ENCODE results near the gene PYGM. TPM values are rescaled to one million over a fixed set of nuclear protein-coding genes. Genes with fewer than 3 reads are reported as not detected.

The PYGM gene
- total and polyA plus RNA-seq, 2 of the 8 experiments (the other 6 are each of a cell fraction or from before 2014, with no cell fraction given), result 9.6 to 10.0 TPM

DNA sequence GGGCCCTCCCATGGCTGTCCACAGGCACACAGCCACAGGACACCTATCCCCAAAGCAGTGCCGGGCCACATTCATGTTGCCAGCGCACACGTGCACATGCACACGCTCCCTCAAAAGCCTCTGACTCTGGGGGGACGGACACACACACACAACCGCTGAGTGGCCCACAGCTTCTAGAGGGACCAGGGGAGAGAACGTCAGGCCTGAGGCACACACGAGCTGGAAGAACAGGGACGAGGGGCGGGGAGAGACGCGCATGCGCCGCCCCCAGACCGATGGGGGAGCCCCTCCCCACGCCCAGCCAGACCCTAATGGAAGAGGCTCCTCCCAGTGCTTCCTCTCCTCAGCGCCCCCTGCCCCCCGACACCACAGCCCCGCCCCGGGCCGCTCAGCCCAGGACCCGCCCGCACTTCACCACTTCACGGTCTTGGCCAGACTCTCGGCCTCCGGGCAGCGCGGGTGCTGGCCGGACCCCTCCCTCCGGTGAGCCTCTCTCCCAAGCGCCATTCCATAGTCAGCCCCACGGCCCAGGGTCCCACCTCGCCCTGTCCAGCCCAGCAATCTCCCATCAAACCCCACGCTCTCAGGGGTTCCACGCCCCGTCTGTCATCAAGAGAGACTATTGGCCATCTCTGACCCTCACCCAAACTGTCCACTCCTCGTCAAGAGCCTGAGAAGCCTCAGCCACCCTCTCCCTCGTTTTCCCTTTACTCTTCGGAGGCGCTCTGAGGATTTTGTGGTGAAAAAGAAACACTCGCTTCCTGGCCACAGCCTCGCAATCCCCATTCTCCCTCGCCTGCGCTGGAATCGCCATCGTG lies 48.4 kb downstream of the PYGM start:
- Histone ChIP-seq H3K23me2 (ENCODE audit: low read depth, low read length) (peaks cover 12% of the 10 kb centered on the region; the same call in 1 of the 2 replicates), H3K27me3 (replicated peaks in 1 of 4; ENCODE audit: control insufficient read depth in 3 of 4, extremely low read depth in 1 of 4, insufficient read depth in 3 of 4, low read length in 3 of 4) (peaks cover 12 to 49% (median 33%) of the 10 kb centered on the region in 4 experiments), H2AK5ac (ENCODE audit: low read depth, low read length) (no peak overlapping the region), H4K8ac (ENCODE audit: extremely low read depth, insufficient read depth, low read length) (0 out of 2 replicates have a peak overlapping the region, but pooled peaks have one; percentile 6), H2BK12ac (ENCODE audit: low read depth, low read length) (peak overlapping the region; percentile 97), H2BK5ac (ENCODE audit: low read depth, low read length) (peak overlapping the region; percentile 20; the same call in 1 of the 2 replicates), H3K4ac (replicated peaks; ENCODE audit: insufficient read length, low read depth, low read length) (peak overlapping the region; percentile 7), H3K18ac (ENCODE audit: extremely low read depth, low read length) (peak overlapping the region; percentile 94), H3K9ac (replicated peaks in 1 of 4; ENCODE audit: extremely low read depth in 1 of 4, low read depth in 3 of 4, low read length in 3 of 4) (no peak overlapping the region), H2BK20ac (ENCODE audit: low read length) (0 out of 2 replicates have a peak overlapping the region, but pooled peaks have one; percentile 72), H3K14ac (ENCODE audit: insufficient read length) (no peak overlapping the region), H2BK15ac (ENCODE audit: low read length) (peak overlapping the region; percentile 97), H3K4me2 (ENCODE audit: insufficient read depth in 1 of 2, low read depth in 2 of 2, low read length in 2 of 2) (peak overlapping the region; percentile 66 to 80), H3K36me3 (ENCODE audit: control insufficient read depth in 2 of 4, insufficient read depth in 4 of 4, low read length in 3 of 4) (peaks cover 0 to 3% (median 0%) of the 10 kb centered on the region in 4 experiments; a peak in 1 of 8 replicates), H4K91ac (replicated peaks; ENCODE audit: insufficient read length, low read length) (peak overlapping the region; percentile 54), H4K5ac (ENCODE audit: insufficient read length, low read depth, low read length) (peak overlapping the region; percentile 23), H3K4me3 (ENCODE audit: extremely low read depth in 1 of 4, insufficient read depth in 2 of 4, low read depth in 3 of 4, low read length in 4 of 4) (peak overlapping the region; percentile 20 to 55 (median 24); a peak in 7 of 8 replicates), H2BK120ac (replicated peaks; ENCODE audit: low read depth, low read length) (no peak overlapping the region), H3K79me2 (ENCODE audit: control insufficient read depth in 1 of 2, insufficient read depth in 2 of 2, low read length in 2 of 2) (no peaks in the 10 kb centered on the region), H3K23ac (ENCODE audit: insufficient read length) (no peak overlapping the region), H3K56ac (replicated peaks; ENCODE audit: insufficient read length, low read depth, low read length) (no peak overlapping the region), H3K9me3 (ENCODE audit: insufficient read depth in 2 of 2, low read depth in 1 of 2, low read length in 1 of 2) (no peaks in the 10 kb centered on the region), H2AFZ (ENCODE audit: low read length) (peak overlapping the region; percentile 59; the same call in 1 of the 2 replicates), H3K79me1 (ENCODE audit: low read depth, low read length) (no peaks in the 10 kb centered on the region; the same call in 1 of the 2 replicates), H3K27ac (ENCODE audit: low read depth, low read length) (no peak overlapping the region), H3K4me1 (replicated peaks in 1 of 4; ENCODE audit: control insufficient read depth in 3 of 4, insufficient read depth in 4 of 4, low read length in 3 of 4) (peaks cover 12 to 24% (median 19%) of the 10 kb centered on the region in 4 experiments), H4K20me1 (replicated peaks in 1 of 2; ENCODE audit: control insufficient read depth in 1 of 2, insufficient read depth in 2 of 2, low read length in 2 of 2) (peaks cover 2 to 4% of the 10 kb centered on the region in 2 experiments)
- ChIA-PET CTCF (ENCODE audit: partially characterized antibody) (interaction anchor here (0.7 to 4.2 kb wide), 5 partner anchors 11 to 74 kb away, joined by 3 to 30 read pairs (median 3); no protein-coding TSS in a partner anchor), POLR2A (ENCODE audit: partially characterized antibody) (interaction anchor here (0.7 to 3.4 kb wide), 4 partner anchors 13 to 168 kb away, joined by 3 to 10 read pairs (median 4); no protein-coding TSS in a partner anchor)
- FAIRE-seq (no peak), DNase-seq (ENCODE audit: low read depth in 1 of 2, low spot score in 2 of 2) (peak; percentile 54 to 90)
- peak; percentile 7; the same call in 1 of the 2 replicates for TF ChIP-seq CREB1 (IDR thresholded peaks at IDR 0.05)
- TF ChIP-seq, protein P1, sequence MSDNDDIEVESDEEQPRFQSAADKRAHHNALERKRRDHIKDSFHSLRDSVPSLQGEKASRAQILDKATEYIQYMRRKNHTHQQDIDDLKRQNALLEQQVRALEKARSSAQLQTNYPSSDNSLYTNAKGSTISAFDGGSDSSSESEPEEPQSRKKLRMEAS (IDR thresholded peaks at IDR 0.05), result peak; percentile 62
- TF ChIP-seq NRF1 (IDR thresholded peaks at IDR 0.05; ENCODE audit: low read depth, low read length), result peak; percentile 65
- TF ChIP-seq BACH1 (IDR thresholded peaks at IDR 0.05; ENCODE audit: low read length), result 0 out of 2 replicates have a peak, but pooled peaks have one; percentile 6
- no peak for TF ChIP-seq CTBP2 (IDR thresholded peaks at IDR 0.05; ENCODE audit: borderline replicate concordance, insufficient read depth, insufficient read length, low read length)
- no peak for TF ChIP-seq POLR2AphosphoS5 (IDR thresholded peaks at IDR 0.05; ENCODE audit: low read depth, low read length)
- peak; percentile 36 for TF ChIP-seq KDM4A (IDR thresholded peaks at IDR 0.05; ENCODE audit: low read depth, low read length, severe bottlenecking)
- WGBS, 2 experiments (ENCODE audit: extremely low coverage in 1 of 2, insufficient coverage in 1 of 2, insufficient read length in 1 of 2, insufficient replicate concordance in 2 of 2, low coverage in 1 of 2, low lambda C conversion rate in 2 of 2, missing lambda C conversion rate in 1 of 2), result 21% methylated on average over 30 of the region's 46 CpGs; no CpG with 5 or more reads in 1 of the 2 experiments
